Mesendoderm (in vitro differentiated cells): Measurements from ENCODE around the gene KIF16B.

Experiments
- DNase-seq: peaks from one replicate; pipeline ENCODE4 v3.0.0; 2013
- H2AK5ac ChIP-seq: 2 replicates; pipeline ENCODE4 v1.6.1; 2013; ENCODE audit warnings: low read length, inconsistent platforms
- H2BK120ac ChIP-seq: 2 replicates; pipeline ENCODE4 v1.6.1; 2013; ENCODE audit warnings: low read depth, mild to moderate bottlenecking, low read length, moderate library complexity, mixed read lengths
- H2BK15ac ChIP-seq: replicated peaks from 2 replicates; pipeline ENCODE4 v1.6.1; 2013; ENCODE audit warnings: low read depth, mild to moderate bottlenecking, moderate library complexity
- H2BK5ac ChIP-seq: 2 replicates; pipeline ENCODE4 v1.6.1; 2013; ENCODE audit warnings: low read length, inconsistent platforms
- H3K18ac ChIP-seq: 2 replicates; pipeline ENCODE4 v1.6.1; 2013; ENCODE audit warnings: mild to moderate bottlenecking, low read length, mixed read lengths
- H3K23ac ChIP-seq: one replicate; pipeline ENCODE4 v1.6.1; 2013; ENCODE audit warnings: low read length
- H3K27ac ChIP-seq: 2 replicates; pipeline ENCODE4 v1.5.1; 2013; ENCODE audit warnings: low read depth, mild to moderate bottlenecking, inconsistent platforms, low read length, moderate library complexity
- H3K27me3 ChIP-seq: 2 replicates; pipeline ENCODE4 v1.6.1; 2013; ENCODE audit warnings: low read length, control low read depth, mild to moderate bottlenecking, inconsistent platforms; ENCODE audit not compliant: insufficient read depth, poor library complexity
- H3K36me3 ChIP-seq: 2 replicates; pipeline ENCODE4 v1.6.1; 2013; ENCODE audit warnings: low read length, inconsistent platforms; ENCODE audit not compliant: control insufficient read depth, insufficient read depth
- H3K4ac ChIP-seq: one replicate; pipeline ENCODE4 v1.6.1; 2013; ENCODE audit warnings: low read depth, mild to moderate bottlenecking, low read length, moderate library complexity
- H3K4me1 ChIP-seq: 2 replicates; pipeline ENCODE4 v1.6.1; 2013; ENCODE audit warnings: low read depth, low read length, inconsistent platforms; ENCODE audit not compliant: control insufficient read depth
- H3K4me2 ChIP-seq: 2 replicates; pipeline ENCODE4 v1.6.1; 2013; ENCODE audit warnings: low read length
- H3K4me3 ChIP-seq: 2 replicates; pipeline ENCODE4 v1.5.1; 2013; ENCODE audit warnings: mild to moderate bottlenecking, low read length
- H3K56ac ChIP-seq: one replicate; pipeline ENCODE4 v1.6.1; 2013; ENCODE audit warnings: low read length
- H3K79me1 ChIP-seq: 2 replicates; pipeline ENCODE4 v1.6.1; 2013; ENCODE audit warnings: low read length, inconsistent platforms
- H3K79me2 ChIP-seq: 2 replicates; pipeline ENCODE4 v1.6.1; 2013; ENCODE audit warnings: mild to moderate bottlenecking, low read length; ENCODE audit not compliant: control insufficient read depth, insufficient read depth
- H3K9ac ChIP-seq: 2 replicates; pipeline ENCODE4 v1.6.1; 2013; ENCODE audit warnings: low read length, inconsistent platforms
- H4K5ac ChIP-seq: one replicate; pipeline ENCODE4 v1.6.1; 2013; ENCODE audit warnings: low read length
- H4K8ac ChIP-seq: one replicate; pipeline ENCODE4 v1.6.1; 2013; ENCODE audit warnings: low read depth, mild to moderate bottlenecking, control low read depth, low read length, moderate library complexity
- WGBS: extraction: QIAGEN DNeasy Blood & Tissue Kit; methylation state at CpG from one replicate; pipeline ENCODE4 v1.1.7; 2013; ENCODE audit warnings: low lambda C conversion rate, missing lambda C conversion rate; ENCODE audit not compliant: insufficient coverage; ENCODE audit errors: extremely low coverage; 5-methylcytosine and 5-hydroxymethylcytosine counted together

Gene KIF16B

GRCh38 chr20:16488616-16489015, 84.6 kb downstream of the KIF16B start:
- Histone ChIP-seq H3K27ac (no peak overlapping the region), H3K56ac (no peak overlapping the region), H3K79me1 (no peaks in the 10 kb centered on the region), H2BK120ac (no peak overlapping the region), H2BK5ac (no peak overlapping the region), H3K4ac (no peak overlapping the region), H3K9ac (no peak overlapping the region), H3K18ac (no peak overlapping the region), H3K23ac (no peak overlapping the region), H3K4me3 (no peak overlapping the region), H3K4me2 (no peak overlapping the region), H2BK15ac (no peak overlapping the region), H4K8ac (no peak overlapping the region), H3K79me2 (no peaks in the 10 kb centered on the region), H3K27me3 (no peaks in the 10 kb centered on the region), H3K4me1 (peaks cover 2% of the 10 kb centered on the region), H2AK5ac (no peak overlapping the region), H4K5ac (no peak overlapping the region), H3K36me3 (no peaks in the 10 kb centered on the region)
- WGBS = no CpG with 5 or more reads among the region's 3 CpGs
- DNase-seq = no peak

- no CpG with 5 or more reads among the region's 8 CpGs for WGBS
- H4K8ac ChIP-seq = no peak overlapping the region
- H2BK5ac ChIP-seq = no peak overlapping the region
- peaks cover 2% of the 10 kb centered on the region for H3K4me1 ChIP-seq
- no peaks in the 10 kb centered on the region for H3K79me2 ChIP-seq
- H3K4ac ChIP-seq = no peak overlapping the region
- no peaks in the 10 kb centered on the region for H3K79me1 ChIP-seq
- H3K4me2 ChIP-seq = no peak overlapping the region
- DNase-seq = no peak
- H4K5ac ChIP-seq = no peak overlapping the region
- H3K56ac ChIP-seq = no peak overlapping the region
- no peak overlapping the region for H2BK120ac ChIP-seq
- no peak overlapping the region for H3K18ac ChIP-seq
- no peaks in the 10 kb centered on the region for H3K27me3 ChIP-seq
- no peak overlapping the region for H3K9ac ChIP-seq
- no peak overlapping the region for H3K27ac ChIP-seq
- no peak overlapping the region for H3K4me3 ChIP-seq
- H2AK5ac ChIP-seq = no peak overlapping the region
- H2BK15ac ChIP-seq = no peak overlapping the region
- no peak overlapping the region for H3K23ac ChIP-seq
- no peaks in the 10 kb centered on the region for H3K36me3 ChIP-seq
These were observed 85.2 kb downstream of the KIF16B start for GRCh38 chr20:16488086-16488485.

- Histone ChIP-seq H3K4me2 (no peak overlapping the region), H3K79me2 (no peaks in the 10 kb centered on the region), H3K18ac (no peak overlapping the region), H2BK120ac (no peak overlapping the region), H3K56ac (no peak overlapping the region), H2BK5ac (no peak overlapping the region), H2AK5ac (no peak overlapping the region), H2BK15ac (no peak overlapping the region), H3K4me3 (no peak overlapping the region), H3K79me1 (no peaks in the 10 kb centered on the region), H4K5ac (no peak overlapping the region), H3K4ac (no peak overlapping the region), H4K8ac (no peak overlapping the region), H3K36me3 (no peaks in the 10 kb centered on the region), H3K9ac (no peak overlapping the region), H3K27me3 (no peaks in the 10 kb centered on the region), H3K27ac (no peak overlapping the region), H3K4me1 (peaks cover 2% of the 10 kb centered on the region), H3K23ac (no peak overlapping the region)
- DNase-seq = no peak
- no CpG with 5 or more reads among the region's 6 CpGs for WGBS
These were observed 86.7 kb downstream of the KIF16B start for GRCh38 chr20:16486532-16486931.

- no peaks in the 10 kb centered on the region for H3K79me2 ChIP-seq
- no peak for DNase-seq
- no peak overlapping the region for H2BK5ac ChIP-seq
- H3K4me2 ChIP-seq = no peak overlapping the region
- no peak overlapping the region for H4K8ac ChIP-seq
- H3K4me1 ChIP-seq = peaks cover 2% of the 10 kb centered on the region
- H3K27ac ChIP-seq = no peak overlapping the region
- H3K79me1 ChIP-seq = no peaks in the 10 kb centered on the region
- H2AK5ac ChIP-seq = no peak overlapping the region
- WGBS = no CpG with 5 or more reads among the region's 1 CpG
- H3K18ac ChIP-seq = no peak overlapping the region
- H2BK120ac ChIP-seq = no peak overlapping the region
- no peak overlapping the region for H2BK15ac ChIP-seq
- H3K4me3 ChIP-seq = no peak overlapping the region
- no peak overlapping the region for H3K4ac ChIP-seq
- H4K5ac ChIP-seq = no peak overlapping the region
- H3K27me3 ChIP-seq = no peaks in the 10 kb centered on the region
- H3K56ac ChIP-seq = no peak overlapping the region
- H3K23ac ChIP-seq = no peak overlapping the region
- H3K36me3 ChIP-seq = no peaks in the 10 kb centered on the region
- no peak overlapping the region for H3K9ac ChIP-seq
These were observed 87.8 kb downstream of the KIF16B start for GRCh38 chr20:16485401-16485800.

- no peak overlapping the region for H3K56ac ChIP-seq
- H3K79me2 ChIP-seq = no peaks in the 10 kb centered on the region
- H4K5ac ChIP-seq = no peak overlapping the region
- H2BK120ac ChIP-seq = no peak overlapping the region
- no peaks in the 10 kb centered on the region for H3K36me3 ChIP-seq
- no peak overlapping the region for H4K8ac ChIP-seq
- H3K27me3 ChIP-seq = no peaks in the 10 kb centered on the region
- no peak for DNase-seq
- H3K9ac ChIP-seq = no peak overlapping the region
- no peaks in the 10 kb centered on the region for H3K79me1 ChIP-seq
- H2AK5ac ChIP-seq = no peak overlapping the region
- H3K23ac ChIP-seq = no peak overlapping the region
- H3K4ac ChIP-seq = no peak overlapping the region
- no peak overlapping the region for H3K4me2 ChIP-seq
- H3K4me1 ChIP-seq = peaks cover 2% of the 10 kb centered on the region
- H3K4me3 ChIP-seq = no peak overlapping the region
- H2BK5ac ChIP-seq = no peak overlapping the region
- WGBS = no CpG with 5 or more reads among the region's 2 CpGs
- no peak overlapping the region for H3K18ac ChIP-seq
- H3K27ac ChIP-seq = no peak overlapping the region
- H2BK15ac ChIP-seq = no peak overlapping the region
These were observed 90.2 kb downstream of the KIF16B start for GRCh38 chr20:16483024-16483423.

- H3K4me2 ChIP-seq = no peak overlapping the region
- no peaks in the 10 kb centered on the region for H3K79me1 ChIP-seq
- H3K9ac ChIP-seq = no peak overlapping the region
These were observed 91.3 kb downstream of the KIF16B start for GRCh38 chr20:16481977-16482376.

More at GRCh38 chr20:16481977-16482376, 91.3 kb downstream of the KIF16B start:
- Histone ChIP-seq H3K56ac (no peak overlapping the region), H3K4me1 (peaks cover 2% of the 10 kb centered on the region), H2BK15ac (no peak overlapping the region), H3K27me3 (no peaks in the 10 kb centered on the region), H3K4ac (no peak overlapping the region), H4K8ac (no peak overlapping the region), H3K36me3 (no peaks in the 10 kb centered on the region), H2BK120ac (no peak overlapping the region), H3K4me3 (no peak overlapping the region), H2AK5ac (no peak overlapping the region), H3K79me2 (no peaks in the 10 kb centered on the region), H2BK5ac (no peak overlapping the region), H3K23ac (no peak overlapping the region), H3K27ac (no peak overlapping the region), H3K18ac (no peak overlapping the region), H4K5ac (no peak overlapping the region)
- DNase-seq = no peak
- WGBS = no CpG with 5 or more reads among the region's 2 CpGs
